GM21786 (cell line): ENCODE data around the gene NBPF11.
"Not testable (repeated sequence)": the region's sequence is repeated elsewhere in the genome, so short reads cannot be mapped to it uniquely, and the experiment has no call there.

Experiments
- ATAC-seq: cut with Tn5 transposase; IDR thresholded peaks from one replicate; pipeline ENCODE4 v1.9.1; 2021; ENCODE audit not compliant: unreplicated experiment

NBPF11 gene

GRCh38 chr1:148150014-148150413 lies 2.1 kb downstream of the NBPF11 start:
- ATAC-seq: not testable (repeated sequence)

GRCh38 chr1:148149050-148149815 lies 2.8 kb downstream of the NBPF11 start:
- not testable (repeated sequence) for ATAC-seq

- not testable (repeated sequence) for ATAC-seq
Measured at GRCh38 chr1:148147052-148147838, 4.8 kb downstream of the NBPF11 start.

GRCh38 chr1:148146191-148146997 lies 5.7 kb downstream of the NBPF11 start:
- ATAC-seq: not testable (repeated sequence)

GRCh38 chr1:148143223-148143622 lies 8.9 kb downstream of the NBPF11 start:
- not testable (repeated sequence) for ATAC-seq

- ATAC-seq: not testable (repeated sequence)
Measured at GRCh38 chr1:148141936-148142335, 10.1 kb downstream of the NBPF11 start.

GRCh38 chr1:148138606-148139005 lies 13.5 kb downstream of the NBPF11 start:
- not testable (repeated sequence) for ATAC-seq

- ATAC-seq: not testable (repeated sequence)
Measured at GRCh38 chr1:148122341-148122740, 29.7 kb downstream of the NBPF11 start.

GRCh38 chr1:148120395-148120794 lies 31.7 kb downstream of the NBPF11 start:
- ATAC-seq: not testable (repeated sequence)

GRCh38 chr1:148095732-148096131 lies 56.3 kb downstream of the NBPF11 start:
- not testable (repeated sequence) for ATAC-seq

GRCh38 chr1:148086196-148086595 lies 65.9 kb downstream of the NBPF11 start:
- ATAC-seq: not testable (repeated sequence)

GRCh38 chr1:148081205-148081604 lies 70.9 kb downstream of the NBPF11 start:
- peak; percentile 45 for ATAC-seq

GRCh38 chr1:148078632-148079519 lies 73.2 kb downstream of the NBPF11 start:
- ATAC-seq: not testable (repeated sequence)

GRCh38 chr1:148078090-148078489 lies 74.0 kb downstream of the NBPF11 start:
- not testable (repeated sequence) for ATAC-seq

- ATAC-seq: not testable (repeated sequence)
Measured at GRCh38 chr1:148077458-148077857, 74.6 kb downstream of the NBPF11 start.

GRCh38 chr1:148073392-148073791 lies 78.7 kb downstream of the NBPF11 start:
- ATAC-seq: not testable (repeated sequence)

- not testable (repeated sequence) for ATAC-seq
Measured at GRCh38 chr1:148068606-148069005, 83.5 kb downstream of the NBPF11 start.

- ATAC-seq: not testable (repeated sequence)
Measured at GRCh38 chr1:148068201-148068600, 83.9 kb downstream of the NBPF11 start.

GRCh38 chr1:148060294-148060701 lies 91.8 kb downstream of the NBPF11 start:
- ATAC-seq: not testable (repeated sequence)

- not testable (repeated sequence) for ATAC-seq
Measured at GRCh38 chr1:148057384-148057783, 94.7 kb downstream of the NBPF11 start.
